ENCODE data around the gene HS3ST6. TPM values are rescaled to one million over a fixed set of nuclear protein-coding genes. Genes with fewer than 3 reads are reported as not detected.
A peak's percentile ranks its signal among the peaks of the same experiment; 100 is the strongest.
"Not testable (repeated sequence)": the region's sequence is repeated elsewhere in the genome, so short reads cannot be mapped to it uniquely, and the experiment has no call there.

HS3ST6 gene
- total RNA-seq, 1 donor from 2014 or later, result not detected

DNA sequence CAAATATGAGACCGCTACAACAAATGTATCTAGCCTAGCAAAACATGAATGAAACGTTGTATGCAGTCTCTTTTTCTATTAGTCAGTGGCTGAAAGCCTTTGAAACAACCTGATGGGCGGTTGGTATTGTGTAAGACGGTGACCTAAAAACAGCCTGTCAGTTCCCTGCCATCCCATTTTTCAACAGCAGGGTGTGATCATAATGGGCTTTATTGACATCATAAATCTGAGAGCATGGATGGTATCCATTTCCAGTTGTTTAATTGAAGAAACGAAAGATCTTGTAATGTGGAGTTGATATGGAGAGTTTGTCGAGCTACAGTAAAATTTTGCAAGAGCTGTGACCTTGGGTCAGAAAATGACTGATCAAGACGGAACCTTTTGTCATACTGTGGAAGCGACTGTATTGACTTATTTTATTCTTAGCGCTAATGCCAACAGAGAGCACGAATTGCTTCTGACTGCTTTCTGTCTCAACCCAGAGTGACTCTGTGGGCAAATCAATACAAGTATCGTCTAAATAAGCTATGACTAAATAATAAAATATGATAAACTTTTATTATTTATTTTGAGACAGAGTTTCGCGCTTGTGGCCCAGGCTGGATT lies 34.0 kb downstream of the HS3ST6 start:
- DNase-seq (ENCODE audit: low read depth), result no peak

DNA sequence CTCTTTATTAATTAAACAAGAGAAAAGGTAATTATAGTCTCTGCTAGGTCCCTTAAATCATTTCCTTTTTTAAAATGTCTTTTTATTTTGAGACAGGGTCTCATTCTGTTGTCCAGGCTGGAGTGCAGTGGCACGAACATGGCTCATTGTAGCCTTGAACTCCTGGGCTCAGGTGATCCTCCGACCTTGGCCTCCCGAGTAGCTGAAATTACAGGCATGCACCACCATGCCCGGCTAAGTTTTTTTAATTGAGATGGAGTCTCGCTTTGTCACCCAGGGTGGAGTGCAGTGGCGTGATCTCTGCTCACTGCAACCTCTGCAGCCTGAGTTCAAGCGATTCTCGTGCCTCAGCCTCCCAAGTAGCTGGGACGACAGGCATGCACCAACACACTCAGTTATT lies 37.0 kb downstream of the HS3ST6 start:
- not testable (repeated sequence) for DNase-seq (ENCODE audit: low read depth)

DNA sequence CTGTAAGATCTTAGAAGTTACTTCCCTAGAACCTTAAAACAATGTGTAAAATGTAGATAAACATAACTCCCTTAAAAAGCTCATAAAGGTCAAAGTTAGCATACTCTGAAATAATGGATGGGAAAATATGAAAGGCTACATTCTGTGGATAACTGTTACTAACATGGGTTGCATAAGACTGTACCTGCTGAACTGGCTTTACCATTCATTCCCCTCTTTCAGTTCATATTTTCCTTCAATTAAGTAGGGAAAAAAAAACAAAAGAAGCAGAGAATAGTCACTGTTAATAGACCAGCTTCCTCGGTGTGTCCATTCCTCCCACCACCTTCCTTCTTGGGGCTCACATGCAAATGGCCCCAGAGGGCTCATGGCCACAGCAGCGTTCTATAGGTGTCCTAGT lies 38.7 kb downstream of the HS3ST6 start:
- DNase-seq (ENCODE audit: low read depth), result no peak

DNA sequence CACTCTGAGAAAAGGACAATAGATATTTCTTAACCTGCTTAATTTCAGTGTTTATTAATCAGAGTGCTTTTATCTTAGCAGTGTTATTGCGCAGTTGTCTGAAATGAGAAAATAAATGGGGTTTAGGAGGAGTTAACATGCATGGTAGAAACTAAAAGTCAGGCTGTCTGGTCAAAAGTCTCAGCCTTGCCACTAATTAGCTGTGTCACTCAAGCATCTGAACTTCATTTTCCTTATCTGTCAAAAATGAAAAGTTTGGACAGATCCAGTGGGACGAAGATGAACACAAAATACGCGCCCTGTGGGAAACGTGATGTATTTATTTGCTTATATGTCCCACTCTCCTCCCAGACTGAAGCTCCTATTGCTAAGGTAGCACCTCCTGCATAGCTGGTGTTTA lies 40.0 kb downstream of the HS3ST6 start:
- DNase-seq (ENCODE audit: low read depth), result no peak

DNA sequence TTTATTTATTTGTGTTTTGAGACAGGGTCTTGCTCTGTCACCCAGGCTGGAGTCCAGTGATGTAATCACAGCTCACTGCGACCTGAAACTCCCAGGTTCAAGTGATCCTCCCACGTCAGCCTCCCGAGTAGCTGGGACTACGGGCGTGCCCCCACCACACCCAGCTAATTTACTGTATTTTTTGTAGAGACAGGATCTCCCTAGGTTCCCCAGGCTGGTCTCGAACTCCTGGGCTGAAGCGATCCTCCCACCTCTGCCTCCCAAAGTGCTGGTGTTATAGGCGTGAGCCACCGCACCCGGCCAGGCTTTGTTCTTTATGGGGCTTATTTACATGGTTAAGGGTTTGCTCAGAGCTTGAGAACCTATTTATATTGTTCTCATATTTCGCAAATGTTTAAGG lies 40.4 kb downstream of the HS3ST6 start:
- DNase-seq (ENCODE audit: low read depth), result no peak

DNA sequence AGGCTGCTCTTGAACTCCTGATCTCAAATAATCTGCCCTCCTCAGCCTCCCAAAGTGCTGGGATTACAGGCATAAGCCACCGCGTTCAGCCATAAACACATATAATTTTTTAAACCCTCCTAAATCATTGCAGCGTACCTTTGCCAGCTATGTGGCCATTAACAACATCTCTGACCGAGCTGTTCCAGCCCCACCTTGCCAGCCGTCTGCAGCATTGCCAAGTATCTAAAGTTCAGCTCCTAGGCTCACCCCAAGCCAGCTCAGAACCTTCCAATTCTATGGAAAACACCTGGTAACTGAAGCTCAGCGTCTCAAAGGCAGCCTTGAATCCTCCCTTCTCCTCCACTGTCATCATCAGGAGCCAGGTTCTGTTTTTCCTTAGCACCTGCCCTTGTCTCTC lies 41.1 kb downstream of the HS3ST6 start:
- no peak for DNase-seq (ENCODE audit: low read depth)

DNA sequence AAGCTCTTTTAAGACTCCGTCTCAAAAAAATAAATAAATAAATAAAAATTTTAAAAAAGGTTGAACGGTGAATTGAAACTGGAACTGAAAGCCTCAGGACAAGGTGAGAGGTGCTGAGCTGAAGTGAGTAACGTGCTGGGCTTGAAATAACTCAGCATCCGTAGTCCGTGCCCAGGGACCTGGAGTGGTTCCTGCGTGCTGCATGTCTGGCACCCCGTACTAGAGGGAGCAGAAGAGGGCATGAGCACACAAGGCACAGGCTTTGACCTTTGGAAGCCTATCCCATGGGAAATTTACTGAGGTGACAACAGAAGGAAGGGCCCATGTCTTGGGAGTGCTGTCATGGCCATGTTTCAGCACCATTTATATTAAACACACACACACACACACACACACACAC lies 41.7 kb downstream of the HS3ST6 start:
- DNase-seq (ENCODE audit: low read depth), result no peak

DNA sequence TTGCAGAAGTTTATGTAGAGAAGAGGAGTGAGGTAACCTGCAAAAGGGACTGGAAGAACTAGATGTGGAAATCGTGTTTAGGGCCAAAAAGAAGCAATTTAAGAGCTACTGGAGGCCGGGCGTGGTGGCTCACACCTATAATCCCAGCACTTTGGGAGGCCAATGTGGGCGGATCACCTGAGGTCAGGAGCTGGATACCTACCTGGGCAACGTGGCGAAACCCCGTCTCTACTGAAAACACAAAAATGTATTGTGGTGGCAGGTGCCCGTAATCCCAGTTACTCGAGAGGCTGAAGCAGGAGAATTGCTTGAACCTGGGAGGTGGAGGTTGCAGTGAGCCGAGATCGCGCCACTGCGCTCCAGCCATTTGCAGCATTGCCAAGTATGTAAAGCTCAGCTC lies 42.1 kb downstream of the HS3ST6 start:
- not testable (repeated sequence) for DNase-seq (ENCODE audit: low read depth)

DNA sequence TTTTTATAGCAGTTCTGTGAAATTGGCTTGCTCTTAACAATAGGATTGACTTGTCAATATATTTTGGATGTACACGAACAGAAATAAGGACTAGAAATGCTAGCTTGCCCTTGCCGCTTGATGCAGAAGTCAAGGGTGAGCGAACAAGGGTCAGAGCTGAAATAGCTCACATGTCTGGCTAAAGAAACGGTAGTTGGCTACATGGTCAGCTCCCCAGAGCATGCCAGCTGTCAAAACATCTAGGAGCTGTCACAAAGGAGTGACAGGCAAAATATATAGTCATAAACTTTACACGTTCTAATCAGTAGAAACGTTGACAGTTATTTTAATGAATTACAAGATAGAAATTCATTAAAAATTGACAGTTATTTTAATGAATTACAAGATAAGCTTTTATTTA lies 43.4 kb downstream of the HS3ST6 start:
- DNase-seq (ENCODE audit: low read depth), result no peak

DNA sequence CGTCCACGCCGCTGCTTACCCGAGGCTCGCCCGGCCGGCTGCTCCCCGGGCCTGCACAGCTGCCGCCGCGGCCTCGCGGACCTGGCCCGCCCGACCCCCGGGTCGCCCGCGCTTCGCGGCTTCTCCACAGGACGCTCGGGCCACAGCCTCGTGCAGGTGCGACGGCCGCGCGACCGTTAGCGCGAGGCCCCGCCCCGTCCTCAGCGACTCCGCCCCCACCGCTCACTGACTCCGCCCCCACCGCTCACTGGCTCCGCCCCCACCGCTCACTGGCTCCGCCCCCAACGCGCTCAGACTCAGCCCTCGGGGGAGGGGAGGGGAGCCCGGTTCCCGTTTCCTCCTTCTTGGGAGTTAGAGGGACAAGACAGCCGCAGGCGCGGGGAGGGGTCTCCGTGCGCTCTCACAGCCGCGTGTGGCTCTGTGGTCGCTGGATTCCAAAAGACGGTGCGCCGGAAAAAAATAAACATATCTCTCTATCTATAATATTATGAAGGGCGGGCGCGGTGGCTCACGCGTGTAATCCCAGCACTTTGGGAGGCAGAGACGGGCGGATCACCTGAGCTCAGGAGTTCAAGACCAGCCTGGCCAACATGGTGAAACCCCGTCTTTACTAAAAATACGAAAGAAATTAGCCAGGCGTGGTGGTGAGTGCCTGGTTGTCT lies 46.1 kb downstream of the HS3ST6 start, which contains the start of gene MEIOB:
TSS of gene MEIOB (minus strand) at position 191 of the 662 bp plus-strand sequence. CDS start 3,989 bp downstream, outside the sequence.
- DNase-seq (ENCODE audit: low read depth), result no peak

DNA sequence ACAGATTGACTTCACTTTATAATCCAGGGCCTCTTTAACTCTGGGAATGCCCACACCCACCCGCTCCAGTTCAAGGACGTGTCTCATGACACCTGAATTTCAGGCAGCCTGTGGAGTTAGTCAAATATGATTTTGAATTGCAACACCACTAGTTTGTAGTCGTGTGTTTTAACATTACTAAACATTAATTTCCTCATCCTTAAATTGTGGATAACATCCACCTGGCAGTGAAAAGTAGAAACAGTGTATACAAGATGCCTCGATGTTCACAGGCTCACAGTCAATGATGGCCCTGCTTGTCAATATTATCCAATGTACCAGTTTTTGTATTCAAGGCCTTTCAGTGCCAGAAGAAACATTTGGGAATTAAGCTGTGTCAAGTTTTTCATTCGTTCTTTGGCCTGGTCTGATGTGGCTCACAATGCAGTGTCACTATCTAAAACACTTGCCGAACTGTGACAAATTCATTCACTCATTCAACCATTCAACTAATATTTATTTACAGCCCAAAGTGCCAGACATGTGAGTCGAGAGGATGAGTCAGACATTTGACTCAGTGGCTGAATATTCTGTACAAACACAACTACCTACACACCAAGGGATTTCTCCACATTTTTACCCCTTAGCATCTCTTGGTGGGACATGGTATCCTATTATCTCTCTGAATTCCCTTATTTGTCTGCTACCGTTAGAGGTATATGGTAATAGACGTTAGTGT lies 47.7 kb downstream of the HS3ST6 start:
- DNase-seq (ENCODE audit: low read depth), result no peak

DNA sequence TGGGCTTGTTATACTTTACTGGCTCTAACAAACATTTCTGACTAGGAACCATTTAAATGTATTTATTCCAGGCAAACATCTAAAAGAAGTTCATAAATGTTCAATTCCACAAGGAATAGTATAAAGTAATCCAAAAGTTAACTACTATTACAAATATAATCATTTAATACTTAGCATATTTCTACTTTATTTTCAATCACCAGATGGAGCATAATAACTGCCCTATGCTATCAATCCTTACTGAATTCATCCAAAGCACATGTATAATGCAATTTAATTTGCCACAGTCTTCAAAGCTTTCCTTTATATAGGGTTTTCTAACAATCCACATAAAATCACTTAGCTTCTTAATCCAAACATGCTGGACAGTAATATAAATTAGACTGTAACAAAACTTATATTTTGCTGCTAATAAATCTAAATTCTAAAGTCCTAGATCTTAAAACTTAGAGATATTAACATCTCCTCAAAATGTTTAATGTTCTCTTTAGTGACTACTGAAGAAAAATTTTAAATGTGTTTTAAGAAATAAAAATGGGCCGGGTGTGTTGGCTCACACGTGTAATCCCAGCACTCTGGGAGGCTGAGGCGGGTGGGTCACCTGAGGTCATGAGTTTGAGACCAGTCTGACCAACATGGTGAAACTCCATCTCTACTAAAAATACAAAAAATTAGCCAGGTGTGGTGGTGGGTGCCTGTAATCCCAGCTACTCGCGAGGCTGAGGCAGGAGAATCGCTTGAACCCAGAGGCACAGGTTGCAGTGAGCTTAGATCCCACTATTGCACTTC lies 52.1 kb downstream of the HS3ST6 start:
- DNase-seq (ENCODE audit: low read depth), result no peak

DNA sequence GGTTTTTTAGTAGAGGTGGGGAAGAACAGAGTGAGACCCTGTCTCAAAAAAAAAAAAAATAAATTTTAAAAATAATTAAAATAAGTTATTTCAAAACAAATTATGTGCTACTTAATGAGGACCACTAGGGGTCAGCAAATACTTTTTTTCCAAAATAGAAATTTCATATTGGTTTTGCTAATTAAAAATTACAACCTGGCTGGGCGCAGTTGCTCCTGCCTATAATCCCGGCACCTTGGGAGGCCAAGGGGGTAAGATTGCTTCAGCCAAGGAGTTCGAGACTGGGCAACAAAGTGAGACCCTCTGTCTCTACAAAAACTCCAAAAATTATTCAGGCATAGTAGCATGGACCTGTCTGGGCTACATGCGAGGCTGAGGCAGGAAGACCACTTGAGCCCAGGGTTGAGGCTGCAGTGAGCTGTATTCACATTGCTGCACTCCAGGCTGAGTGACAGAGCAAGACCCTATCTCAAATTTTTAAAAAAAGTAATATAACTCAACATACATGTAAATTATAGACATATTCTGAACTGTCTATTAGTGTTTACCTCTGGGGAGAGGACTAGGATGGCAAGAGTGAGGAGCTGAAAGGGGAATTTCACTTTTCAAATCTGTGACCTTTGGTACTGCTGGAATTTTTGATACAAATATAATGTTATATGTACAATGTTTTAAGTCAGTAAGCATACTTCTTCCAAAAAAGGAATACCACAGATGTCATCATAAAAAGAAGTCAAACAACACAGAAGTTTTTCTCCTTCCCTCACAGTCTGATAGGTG lies 54.3 kb downstream of the HS3ST6 start:
- peak; percentile 45 for DNase-seq (ENCODE audit: low read depth)

DNA sequence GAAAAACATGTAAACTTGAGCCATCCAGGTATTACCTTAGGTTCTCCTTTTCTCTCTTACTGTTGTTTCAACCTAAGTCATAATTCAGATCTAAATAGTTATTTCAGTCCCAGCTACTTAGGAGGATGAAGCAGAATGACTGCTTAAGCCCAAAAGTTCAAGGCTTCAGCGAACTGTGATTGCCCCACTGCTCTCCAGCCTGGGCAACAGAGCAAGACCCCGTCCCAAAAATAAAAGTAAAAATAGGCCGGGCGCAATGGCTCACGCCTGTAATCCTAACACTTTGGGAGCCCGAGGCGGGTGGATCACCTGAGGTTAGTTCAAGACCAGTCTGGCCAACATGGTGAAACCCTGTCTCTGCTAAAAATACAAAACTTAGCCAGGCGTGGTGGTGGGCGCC lies 55.8 kb downstream of the HS3ST6 start:
- no peak for DNase-seq (ENCODE audit: low read depth)

DNA sequence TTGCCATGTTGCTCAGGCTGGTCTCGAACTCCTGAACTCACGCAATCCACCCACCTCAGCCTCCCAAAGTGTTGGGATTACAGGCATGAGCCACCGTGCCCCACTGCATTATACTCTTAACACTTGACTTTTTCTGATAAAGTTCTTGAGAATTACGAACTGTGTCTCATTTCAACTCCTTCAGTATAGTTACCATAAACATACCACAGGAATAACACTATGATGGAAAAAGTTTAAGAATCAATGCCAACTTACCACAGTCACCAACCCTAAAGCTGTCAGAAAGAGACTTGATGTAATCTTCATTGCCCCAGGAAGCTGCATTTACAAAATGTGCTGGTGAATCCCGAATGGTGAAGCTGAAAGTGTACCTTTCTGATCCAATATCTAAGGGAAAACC lies 56.5 kb downstream of the HS3ST6 start:
- DNase-seq (ENCODE audit: low read depth), result no peak

Other genes starting within 250 kb of the HS3ST6 start
- 20.1 and 24.7 TPM in 2 replicates for gene JPT2, start 240.1 kb downstream of the HS3ST6 start, total RNA-seq
- 90.3 and 108 TPM in 2 replicates for gene MAPK8IP3, start 212.2 kb downstream of the HS3ST6 start, total RNA-seq
- gene NME3, start 146.9 kb downstream of the HS3ST6 start, total RNA-seq, result 51.2 and 61.2 TPM in 2 replicates
- 15.0 and 17.2 TPM in 2 replicates for gene EME2, start 145.6 kb downstream of the HS3ST6 start, total RNA-seq
- 152 TPM in 2 replicates for gene MRPS34, start 145.3 kb downstream of the HS3ST6 start, total RNA-seq
- 27.0 and 39.6 TPM in 2 replicates for gene SPSB3, start 135.8 kb downstream of the HS3ST6 start, total RNA-seq
- 114 and 157 TPM in 2 replicates for gene NUBP2, start 135.5 kb downstream of the HS3ST6 start, total RNA-seq
- not detected in 2 replicates for gene IGFALS, start 124.7 kb downstream of the HS3ST6 start, total RNA-seq
- gene HAGH, start 91.6 kb downstream of the HS3ST6 start, total RNA-seq, result 178 and 182 TPM in 2 replicates
- gene FAHD1, start 91.2 kb downstream of the HS3ST6 start, total RNA-seq, result 48.6 and 53.2 TPM in 2 replicates
- not detected in 2 replicates for gene MEIOB, start 46.3 kb downstream of the HS3ST6 start, total RNA-seq
- 23.2 and 26.8 TPM in 2 replicates for gene MSRB1, start 24.8 kb upstream of the HS3ST6 start, total RNA-seq
- gene RPL3L, start 36.3 kb upstream of the HS3ST6 start, total RNA-seq, result 4.0 and 5.8 TPM in 2 replicates
- 206 and 226 TPM in 2 replicates for gene NDUFB10, start 41.1 kb upstream of the HS3ST6 start, total RNA-seq
- gene RPS2, start 46.4 kb upstream of the HS3ST6 start, total RNA-seq, result 1,943 and 2,126 TPM in 2 replicates
- 0.24 TPM in 1 of 2 replicates, not detected in the other for gene RNF151, start 48.4 kb upstream of the HS3ST6 start, total RNA-seq
- 46.8 and 66.4 TPM in 2 replicates for gene TBL3, start 53.6 kb upstream of the HS3ST6 start, total RNA-seq
- gene NOXO1, start 63.1 kb upstream of the HS3ST6 start, total RNA-seq, result 1.1 and 3.1 TPM in 2 replicates
- 19.9 and 22.6 TPM in 2 replicates for gene GFER, start 65.8 kb upstream of the HS3ST6 start, total RNA-seq
- gene SYNGR3, start 71.6 kb upstream of the HS3ST6 start, total RNA-seq, result 0.51 and 2.7 TPM in 2 replicates
- 33.5 and 50.3 TPM in 2 replicates for gene ZNF598, start 91.4 kb upstream of the HS3ST6 start, total RNA-seq
- gene NPW, start 101.4 kb upstream of the HS3ST6 start, total RNA-seq, result 0.29 and 0.83 TPM in 2 replicates
- 38.1 and 52.7 TPM in 2 replicates for gene NHERF2, start 108.5 kb upstream of the HS3ST6 start, total RNA-seq
- gene NTHL1, start 129.4 kb upstream of the HS3ST6 start, total RNA-seq, result 17.3 and 25.7 TPM in 2 replicates
- gene TSC2, start 129.6 kb upstream of the HS3ST6 start, total RNA-seq, result 49.6 and 81.9 TPM in 2 replicates
- gene PKD1, start 217.5 kb upstream of the HS3ST6 start, total RNA-seq, result 180 and 198 TPM in 2 replicates
- gene RAB26, start 230.2 kb upstream of the HS3ST6 start, total RNA-seq, result 0.91 and 1.9 TPM in 2 replicates
- gene TRAF7, start 237.4 kb upstream of the HS3ST6 start, total RNA-seq, result 95.8 and 120 TPM in 2 replicates

Data from myocyte (in vitro differentiated cells).